Psoas muscle (tissue), 8 donors: ENCODE data around the gene AMIGO3. TPM values are rescaled to one million over a fixed set of nuclear protein-coding genes. Genes with fewer than 3 reads are reported as not detected.
A peak's percentile ranks its signal among the peaks of the same experiment; 100 is the strongest.

Source experiments
- ATAC-seq, 4 donors: fragments of 200-7000 bp; cut with Tn5 transposase; one replicate each; pipeline ENCODE4 v1.9.1; 2020; ENCODE audit warnings: moderate library complexity in 3 of 4, mild to moderate bottlenecking in 2 of 4
- DNase-seq, 2 donors: peaks; one replicate each; pipeline ENCODE4 v3.0.0-alpha.2; 2020
- H3K27ac ChIP-seq: fragments of 200-600 bp; one replicate; pipeline ENCODE4 v1.8.0; 2022
- H3K27me3 ChIP-seq, 3 donors: fragments of 200-600 bp in 1 of 3; one replicate each; pipeline versions ENCODE4 v1.6.1 to v1.8.0; 2013 to 2022; ENCODE audit warnings: low read length in 2 of 3, mild to moderate bottlenecking in 2 of 3, moderate library complexity in 1 of 3; ENCODE audit not compliant: insufficient read depth in 3 of 3
- H3K36me3 ChIP-seq, 2 donors: fragments of 200-600 bp in 1 of 2; one replicate each; pipeline versions ENCODE4 v1.6.1 to v1.8.0; 2013 to 2022; ENCODE audit warnings: low read depth in 1 of 2, mild to moderate bottlenecking in 1 of 2, moderate library complexity in 1 of 2; ENCODE audit not compliant: insufficient read depth in 1 of 2
- H3K4me1 ChIP-seq: fragments of 200-600 bp; one replicate; pipeline ENCODE4 v1.8.0; 2022
- H3K4me3 ChIP-seq: fragments of 200-600 bp; one replicate; pipeline ENCODE4 v1.8.0; 2022; ENCODE audit warnings: mild to moderate bottlenecking
- H3K9me3 ChIP-seq: fragments of 200-600 bp; one replicate; pipeline ENCODE4 v1.8.0; 2022
- WGBS, 3 donors: extraction: QIAGEN DNeasy Blood & Tissue Kit; methylation state at CpG; one replicate each; pipeline versions ENCODE4 v1.1.6 to v1.1.7; 2013; 5-methylcytosine and 5-hydroxymethylcytosine counted together
- intact Hi-C, 2 donors: fragments of 100-400 bp; cut with DNase I; formaldehyde crosslinking; loops; one replicate each; pipeline versions ENCODE4 v1.11.0 to v1.14.2; 2022
- polyA plus RNA-seq, 3 donors: library from polyadenylated mRNA; stranded (reverse); fragments of 200-250 nt; gene quantifications; one replicate each; pipeline ENCODE4 v1.2.3, GENCODE V29; 2013
- total RNA-seq, 4 donors: library from RNA; stranded (reverse); fragmentation: NEBNext Ultra II Directional in 2 of 4; extraction: Animal tissue kit (Norgen Biotek cat#: 25700) in 2 of 4; gene quantifications; one replicate each; pipeline versions ENCODE4 v1.2.1 to v1.2.4, GENCODE V29; 2021 to 2023
- TF ChIP-seq, protein P1 (sequence below): fragments of 200-600 bp; IDR thresholded peaks from one replicate; pipeline ENCODE4 v1.8.0; 2022; ENCODE audit warnings: antibody characterized with exemption
- donor health status: healthy with polysubstance abuse.
- donor health status: DM: no; HTN: no; CAD: no; lungs with moderate emphysema.
- donor health status: Bipolar disorder and iron deficiency.
- donor health status: healthy.
- donor health status: DM: yes; HTN: yes; CAD: no.
- donor health status: DM: no; HTN: no; CAD: no.
- donor health status: DM: no; HTN: no; CAD: no.
- donor health status: DM: yes; HTN: yes; CAD: no.

Gene AMIGO3
- total and polyA plus RNA-seq, 7 donors, result 0.36 to 0.94 (median 0.43) TPM; not detected in 3

DNA sequence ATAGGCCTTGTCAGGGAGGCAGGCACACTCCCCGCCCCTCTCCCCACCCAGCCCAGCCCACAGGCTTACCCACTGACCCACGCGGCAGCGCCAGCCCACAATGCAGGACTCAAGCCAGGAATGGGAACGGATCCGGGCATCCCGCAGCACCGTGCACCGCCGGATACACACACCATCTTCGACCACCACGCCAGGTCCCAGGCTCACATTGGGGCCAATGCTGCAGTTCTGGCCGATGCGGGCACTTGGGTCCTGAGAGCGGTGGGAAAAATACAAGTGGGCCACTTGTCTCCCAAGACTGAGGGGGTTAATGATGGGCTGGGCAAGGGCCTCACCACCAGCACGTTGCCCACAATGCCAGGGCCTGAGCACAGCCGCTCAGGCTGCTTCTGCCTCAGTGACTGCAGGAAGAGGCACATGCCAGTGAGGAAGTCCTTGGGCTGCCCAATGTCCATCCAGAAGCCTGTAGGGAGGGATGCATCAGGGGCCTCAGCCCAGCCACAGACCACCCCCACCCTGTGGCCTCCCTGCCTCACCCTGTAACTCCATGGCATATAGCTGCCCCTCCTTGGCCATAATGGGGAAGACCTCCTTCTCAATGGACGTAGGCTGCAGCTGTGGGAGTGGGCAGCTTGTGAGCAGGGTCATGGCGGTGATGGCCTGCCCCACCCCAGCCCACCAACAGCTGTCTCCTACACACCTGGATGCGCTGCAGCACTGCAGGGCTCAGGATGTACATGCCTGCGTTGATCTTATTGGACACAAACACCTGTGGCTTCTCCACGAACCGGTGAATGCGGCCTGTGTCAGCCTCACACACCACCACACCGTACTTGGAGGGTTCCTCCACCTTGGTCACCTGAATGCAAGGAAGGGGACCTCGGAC, 2.7 kb upstream of the AMIGO3 start:
- H3K27ac ChIP-seq, result no peak overlapping the region
- no peaks in the 10 kb centered on the region for H3K9me3 ChIP-seq
- peaks cover 42% of the 10 kb centered on the region for H3K4me1 ChIP-seq
- no peak for ATAC-seq
- intact Hi-C loops, result no loop called here
- H3K27me3 ChIP-seq, result no peaks in the 10 kb centered on the region
- DNase-seq, result peak in 1 of 2 donors; percentile 57
- TF ChIP-seq, protein P1, sequence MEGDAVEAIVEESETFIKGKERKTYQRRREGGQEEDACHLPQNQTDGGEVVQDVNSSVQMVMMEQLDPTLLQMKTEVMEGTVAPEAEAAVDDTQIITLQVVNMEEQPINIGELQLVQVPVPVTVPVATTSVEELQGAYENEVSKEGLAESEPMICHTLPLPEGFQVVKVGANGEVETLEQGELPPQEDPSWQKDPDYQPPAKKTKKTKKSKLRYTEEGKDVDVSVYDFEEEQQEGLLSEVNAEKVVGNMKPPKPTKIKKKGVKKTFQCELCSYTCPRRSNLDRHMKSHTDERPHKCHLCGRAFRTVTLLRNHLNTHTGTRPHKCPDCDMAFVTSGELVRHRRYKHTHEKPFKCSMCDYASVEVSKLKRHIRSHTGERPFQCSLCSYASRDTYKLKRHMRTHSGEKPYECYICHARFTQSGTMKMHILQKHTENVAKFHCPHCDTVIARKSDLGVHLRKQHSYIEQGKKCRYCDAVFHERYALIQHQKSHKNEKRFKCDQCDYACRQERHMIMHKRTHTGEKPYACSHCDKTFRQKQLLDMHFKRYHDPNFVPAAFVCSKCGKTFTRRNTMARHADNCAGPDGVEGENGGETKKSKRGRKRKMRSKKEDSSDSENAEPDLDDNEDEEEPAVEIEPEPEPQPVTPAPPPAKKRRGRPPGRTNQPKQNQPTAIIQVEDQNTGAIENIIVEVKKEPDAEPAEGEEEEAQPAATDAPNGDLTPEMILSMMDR, result no peak
- peak overlapping the region; percentile 83 for H3K4me3 ChIP-seq
- WGBS, 3 donors, result 65 to 81% (median 71%) methylated on average over 25 to 26 of the region's 26 CpGs
- peaks cover under 1 to 59% of the 10 kb centered on the region in 2 donors for H3K36me3 ChIP-seq

DNA sequence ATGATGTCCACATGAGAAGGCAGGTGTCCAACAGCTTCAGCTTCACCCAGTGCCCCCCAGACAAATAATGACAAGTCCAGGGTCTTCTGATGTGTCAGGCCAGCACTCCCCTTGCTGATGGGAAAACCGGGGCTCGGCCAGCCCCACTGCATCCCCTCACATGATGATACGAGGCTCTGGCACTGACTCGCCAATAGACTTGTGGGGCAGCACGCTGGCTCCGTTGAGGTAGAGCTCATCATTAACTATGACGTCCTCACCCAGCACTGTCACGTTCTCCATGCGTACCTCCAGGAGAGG, 2.1 kb upstream of the AMIGO3 start:
- 54 to 69% (median 55%) methylated on average over 9 of the region's 9 CpGs for WGBS, 3 donors
- Histone ChIP-seq H3K9me3 (no peaks in the 10 kb centered on the region), H3K27me3 (no peaks in the 10 kb centered on the region), H3K4me1 (peaks cover 42% of the 10 kb centered on the region), H3K4me3 (no peak overlapping the region), H3K36me3 (peaks cover 0 to 59% of the 10 kb centered on the region in 2 donors), H3K27ac (no peak overlapping the region)
- TF ChIP-seq, protein P1, result no peak
- ATAC-seq, result no peak
- intact Hi-C loops, result no loop called here
- no peak for DNase-seq

DNA sequence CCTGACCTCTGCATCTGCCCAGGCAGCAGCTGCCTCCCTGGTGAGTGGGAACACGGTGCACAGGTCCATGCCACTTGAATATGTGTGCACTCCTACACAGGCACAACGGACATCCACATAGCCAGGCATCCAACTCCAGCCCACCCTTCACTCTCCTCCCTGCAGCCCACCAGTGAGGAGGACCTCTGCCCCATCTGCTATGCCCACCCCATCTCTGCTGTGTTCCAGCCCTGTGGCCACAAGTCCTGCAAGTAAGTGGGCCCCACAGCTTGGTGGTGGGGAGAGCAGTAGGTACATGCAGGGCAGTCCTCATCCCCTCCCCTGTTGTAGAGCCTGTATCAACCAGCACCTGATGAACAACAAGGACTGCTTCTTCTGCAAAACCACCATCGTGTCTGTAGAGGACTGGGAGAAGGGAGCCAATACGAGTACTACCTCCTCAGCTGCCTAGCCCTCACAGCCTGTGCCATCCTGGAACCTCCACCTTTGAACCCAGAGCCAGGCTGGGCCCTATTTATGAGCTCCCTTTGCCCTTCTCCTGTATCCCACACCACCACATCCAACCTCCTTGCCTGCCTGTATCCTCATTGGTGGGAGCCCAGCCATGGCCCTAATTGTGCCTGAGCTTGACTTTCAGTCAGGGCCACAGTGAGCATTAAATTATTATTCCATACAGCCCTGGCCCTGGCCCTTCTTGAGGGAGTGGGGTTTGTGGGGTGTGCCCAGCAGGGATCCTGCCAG, 1.5 kb upstream of the AMIGO3 start:
- DNase-seq, result no peak
- H3K4me3 ChIP-seq, result no peak overlapping the region
- H3K9me3 ChIP-seq, result no peaks in the 10 kb centered on the region
- no peaks in the 10 kb centered on the region for H3K27me3 ChIP-seq
- no peak overlapping the region for H3K27ac ChIP-seq
- peaks cover 42% of the 10 kb centered on the region for H3K4me1 ChIP-seq
- intact Hi-C loops, result no loop called here
- TF ChIP-seq, protein P1, result no peak
- peaks cover 0 to 59% of the 10 kb centered on the region in 2 donors for H3K36me3 ChIP-seq
- WGBS, 3 donors, result 33 to 56% (median 40%) methylated on average over 4 of the region's 4 CpGs
- no peak for ATAC-seq

DNA sequence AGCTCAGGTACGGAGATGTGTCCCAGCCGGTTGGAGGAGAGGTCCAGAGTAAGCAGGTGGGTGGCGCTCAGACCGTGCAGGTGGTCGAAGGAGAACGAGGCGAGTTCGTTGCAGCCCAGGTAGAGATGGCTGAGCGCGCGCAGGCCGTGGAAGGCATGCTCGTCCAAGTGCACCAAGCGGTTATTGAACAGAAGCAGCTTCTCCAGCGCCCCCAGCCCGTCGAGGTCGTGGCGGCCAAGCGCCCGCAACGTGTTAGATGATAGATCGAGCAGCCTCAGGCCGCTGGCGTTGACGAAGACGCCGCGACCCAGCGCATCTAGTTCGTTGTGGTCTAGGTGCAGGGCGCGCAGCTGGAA, 648 bp downstream of the AMIGO3 start:
- no peak for DNase-seq
- no peak for ATAC-seq
- peak overlapping the region; percentile 63 for H3K4me3 ChIP-seq
- no peaks in the 10 kb centered on the region for H3K27me3 ChIP-seq
- H3K9me3 ChIP-seq, result no peaks in the 10 kb centered on the region
- H3K27ac ChIP-seq, result no peak overlapping the region
- TF ChIP-seq, protein P1, result no peak
- peaks cover 43% of the 10 kb centered on the region for H3K4me1 ChIP-seq
- 16 to 17% (median 17%) methylated on average over 33 of the region's 33 CpGs for WGBS, 3 donors
- peaks cover 0 to 55% of the 10 kb centered on the region in 2 donors for H3K36me3 ChIP-seq
- intact Hi-C loops, result loop anchor here in 1 of 2 donors (5.0 kb wide), 1 partner anchor 123 kb away; no protein-coding TSS in a partner anchor
